ENCODE data around the gene ABTB1. TPM values are rescaled to one million over a fixed set of nuclear protein-coding genes. Genes with fewer than 3 reads are reported as not detected.

The ABTB1 gene
- polyA plus RNA-seq, 1 donor from 2014 or later: 2.0 TPM

GRCh38 chr3:127682561-127682960, 9.8 kb downstream of the ABTB1 start:
- Histone ChIP-seq H2AFZ (ENCODE audit: low read depth, low read length) (no peak overlapping the region), H3K9me3 (ENCODE audit: low read length) (no peaks in the 10 kb centered on the region), H3K4me3 (ENCODE audit: low read length) (no peak overlapping the region), H3K79me2 (replicated peaks; ENCODE audit: insufficient read depth, low read length) (no peaks in the 10 kb centered on the region), H3K4me2 (ENCODE audit: low read length) (no peak overlapping the region), H3K27me3 (ENCODE audit: insufficient read depth, low read depth, low read length) (no peaks in the 10 kb centered on the region), H3K27ac (ENCODE audit: low read length) (no peak overlapping the region), H3F3A (ENCODE audit: insufficient read depth, low read length, poor library complexity, severe bottlenecking) (no peaks in the 10 kb centered on the region), H3K36me3 (ENCODE audit: insufficient read depth, low read length) (no peaks in the 10 kb centered on the region), H3K9ac (ENCODE audit: low read length) (no peak overlapping the region), H4K20me1 (ENCODE audit: insufficient read depth) (no peaks in the 10 kb centered on the region), H3K9me2 (ENCODE audit: insufficient read depth, low read length) (no peaks in the 10 kb centered on the region)
- TF ChIP-seq EP300 (conservative IDR thresholded peaks at IDR 0.05; ENCODE audit: poor library complexity, severe bottlenecking) (no peak), SMC3 (conservative IDR thresholded peaks at IDR 0.05; ENCODE audit: poor library complexity) (no peak), RAD21 (conservative IDR thresholded peaks at IDR 0.05) (no peak), CTCF (IDR thresholded peaks at IDR 0.05; ENCODE audit: poor library complexity, severe bottlenecking) (no peak), MXI1 (conservative IDR thresholded peaks at IDR 0.05; ENCODE audit: poor library complexity, severe bottlenecking) (no peak), TAF1 (IDR thresholded peaks at IDR 0.05; ENCODE audit: low read depth) (no peak), EZH2 (IDR thresholded peaks at IDR 0.05; ENCODE audit: borderline replicate concordance, insufficient read depth, low read length, poor library complexity, severe bottlenecking) (no peak), REST (IDR thresholded peaks at IDR 0.05; ENCODE audit: borderline replicate concordance) (no peak), POLR2AphosphoS5 (IDR thresholded peaks at IDR 0.05) (no peak)

- H3K4me3 ChIP-seq (ENCODE audit: low read length): no peak overlapping the region
- H3K79me2 ChIP-seq (replicated peaks; ENCODE audit: insufficient read depth, low read length): no peaks in the 10 kb centered on the region
- no peaks in the 10 kb centered on the region for H4K20me1 ChIP-seq (ENCODE audit: insufficient read depth)
- H3K9me3 ChIP-seq (ENCODE audit: low read length): no peaks in the 10 kb centered on the region
- TF ChIP-seq MXI1 (conservative IDR thresholded peaks at IDR 0.05; ENCODE audit: poor library complexity, severe bottlenecking) (no peak), CTCF (IDR thresholded peaks at IDR 0.05; ENCODE audit: poor library complexity, severe bottlenecking) (no peak), TAF1 (IDR thresholded peaks at IDR 0.05; ENCODE audit: low read depth) (no peak), SMC3 (conservative IDR thresholded peaks at IDR 0.05; ENCODE audit: poor library complexity) (no peak), RAD21 (conservative IDR thresholded peaks at IDR 0.05) (no peak), POLR2AphosphoS5 (IDR thresholded peaks at IDR 0.05) (no peak), REST (IDR thresholded peaks at IDR 0.05; ENCODE audit: borderline replicate concordance) (no peak), EP300 (conservative IDR thresholded peaks at IDR 0.05; ENCODE audit: poor library complexity, severe bottlenecking) (no peak), EZH2 (IDR thresholded peaks at IDR 0.05; ENCODE audit: borderline replicate concordance, insufficient read depth, low read length, poor library complexity, severe bottlenecking) (no peak)
- no peaks in the 10 kb centered on the region for H3F3A ChIP-seq (ENCODE audit: insufficient read depth, low read length, poor library complexity, severe bottlenecking)
- H3K9me2 ChIP-seq (ENCODE audit: insufficient read depth, low read length): no peaks in the 10 kb centered on the region
- H3K9ac ChIP-seq (ENCODE audit: low read length): no peak overlapping the region
- H3K27ac ChIP-seq (ENCODE audit: low read length): no peak overlapping the region
- no peaks in the 10 kb centered on the region for H3K27me3 ChIP-seq (ENCODE audit: insufficient read depth, low read depth, low read length)
- H3K4me2 ChIP-seq (ENCODE audit: low read length): no peak overlapping the region
- no peak overlapping the region for H2AFZ ChIP-seq (ENCODE audit: low read depth, low read length)
- H3K36me3 ChIP-seq (ENCODE audit: insufficient read depth, low read length): no peaks in the 10 kb centered on the region
Measured at GRCh38 chr3:127684871-127685707, 12.3 kb downstream of the ABTB1 start.
